T-helper 2 cell treated with Interferon-gamma antibody and Interleukin-4, amounts not matched to agents 100 ng/mL and 5 ng/mL, for 36 hours (primary cell): ENCODE data around the gene ALPK1. TPM values are rescaled to one million over a fixed set of nuclear protein-coding genes. Genes with fewer than 3 reads are reported as not detected.
"Not testable (repeated sequence)": the region's sequence is repeated elsewhere in the genome, so short reads cannot be mapped to it uniquely, and the experiment has no call there.

Experiments
- intact Hi-C: fragments of 100-400 bp; cut with micrococcal nuclease; formaldehyde crosslinking; loops from one replicate; pipeline ENCODE4 v1.15.1; 2023
- total RNA-seq: library from RNA; stranded (reverse); gene quantifications from 2 replicates; pipeline ENCODE4 v1.2.3, GENCODE V29; 2022

Gene ALPK1
- total RNA-seq, 1 donor from 2014 or later: 9.0 TPM

- intact Hi-C loops: no loop called here
Measured at GRCh38 chr4:112284166-112284565, 13.0 kb upstream of the ALPK1 start.

GRCh38 chr4:112284662-112285411 lies 12.3 kb upstream of the ALPK1 start:
- intact Hi-C loops: loop anchor here (1.0 to 5.0 kb wide), 3 partner anchors 54 to 1072 kb away; partner anchors contain the start of genes AP1AR and LARP7

GRCh38 chr4:112287258-112287989 lies 9.7 kb upstream of the ALPK1 start:
- intact Hi-C loops: loop anchor here (2.0 to 5.0 kb wide), 2 partner anchors 15 to 1070 kb away; no protein-coding TSS in a partner anchor

- intact Hi-C loops: loop anchor here (1.0 to 5.0 kb wide), 4 partner anchors 9 to 1069 kb away; partner anchors contain the start of genes ALPK1 and FAM241A
Measured at GRCh38 chr4:112288455-112288854, 8.7 kb upstream of the ALPK1 start.

- intact Hi-C loops: loop anchor here (5.0 kb wide), 1 partner anchor 1068 kb away; no protein-coding TSS in a partner anchor
Measured at GRCh38 chr4:112289407-112290253, 7.5 kb upstream of the ALPK1 start.

- intact Hi-C loops: no loop called here
Measured at GRCh38 chr4:112290341-112290740, 6.8 kb upstream of the ALPK1 start.

- intact Hi-C loops: no loop called here
Measured at GRCh38 chr4:112299721-112300120, 2.6 kb downstream of the ALPK1 start.

GRCh38 chr4:112302320-112303274 lies 5.4 kb downstream of the ALPK1 start:
- intact Hi-C loops: loop anchor here (2.0 kb wide), 1 partner anchor 16 kb away; no protein-coding TSS in a partner anchor

GRCh38 chr4:112305477-112305876 lies 8.3 kb downstream of the ALPK1 start:
- intact Hi-C loops: not testable (repeated sequence)

GRCh38 chr4:112309263-112309791 lies 12.2 kb downstream of the ALPK1 start:
- intact Hi-C loops: not testable (repeated sequence)

GRCh38 chr4:112311516-112311915 lies 14.3 kb downstream of the ALPK1 start:
- intact Hi-C loops: no loop called here

- intact Hi-C loops: no loop called here
Measured at GRCh38 chr4:112312610-112313239, 15.6 kb downstream of the ALPK1 start.

- intact Hi-C loops: no loop called here
Measured at GRCh38 chr4:112315446-112315845, 18.3 kb downstream of the ALPK1 start.

GRCh38 chr4:112316360-112316759 lies 19.2 kb downstream of the ALPK1 start:
- intact Hi-C loops: no loop called here

GRCh38 chr4:112318239-112319142 lies 21.3 kb downstream of the ALPK1 start:
- intact Hi-C loops: no loop called here

- intact Hi-C loops: loop anchor here (1.0 to 10.0 kb wide), 3 partner anchors 34 to 313 kb away; partner anchors contain the start of genes LARP7 and ZGRF1
Measured at GRCh38 chr4:112321776-112322684, 24.9 kb downstream of the ALPK1 start.

GRCh38 chr4:112322866-112323265 lies 25.7 kb downstream of the ALPK1 start:
- intact Hi-C loops: loop anchor here (1.0 to 10.0 kb wide), 2 partner anchors 224 to 312 kb away; partner anchors contain the start of genes LARP7 and ZGRF1
